Neural cell (in vitro differentiated cells): ENCODE results near the gene LCT. TPM values are rescaled to one million over a fixed set of nuclear protein-coding genes. Genes with fewer than 3 reads are reported as not detected.

Experiments used
- H2AFZ ChIP-seq: fragments of 200-600, 300-800 bp; sonication (generic), shearing (Covaris generic); 2 replicates; pipeline ENCODE4 v1.6.0; 2014; ENCODE audit warnings: low read depth, mild to moderate bottlenecking, antibody characterized with exemption, low read length, moderate library complexity
- H3F3A ChIP-seq: fragments of 200-600 bp; shearing (Covaris generic); 2 replicates; pipeline ENCODE4 v1.6.1; 2016; ENCODE audit warnings: mild to moderate bottlenecking, moderate library complexity, mixed read lengths, antibody characterized with exemption, low read length; ENCODE audit not compliant: insufficient read depth, poor library complexity, severe bottlenecking
- H3K27ac ChIP-seq: fragments of 200-600, 300-800 bp; sonication (generic), shearing (Covaris generic); 2 replicates; pipeline ENCODE4 v1.5.1; 2014; ENCODE audit warnings: mild to moderate bottlenecking, low read length, moderate library complexity
- H3K27me3 ChIP-seq: fragments of 300-800, 200-600 bp; sonication (generic), shearing (Covaris generic); 2 replicates; pipeline ENCODE4 v1.6.0; 2014; ENCODE audit warnings: mild to moderate bottlenecking, low read depth, low read length, moderate library complexity; ENCODE audit not compliant: insufficient read depth
- H3K36me3 ChIP-seq: fragments of 300-800, 200-600 bp; sonication (generic), shearing (Covaris generic); 2 replicates; pipeline ENCODE4 v1.5.1; 2014; ENCODE audit warnings: mild to moderate bottlenecking, antibody characterized with exemption, low read length, moderate library complexity; ENCODE audit not compliant: insufficient read depth
- H3K4me2 ChIP-seq: fragments of 300-800, 200-600 bp; sonication (generic), shearing (Covaris generic); 2 replicates; pipeline ENCODE4 v1.6.0; 2014; ENCODE audit warnings: mild to moderate bottlenecking, low read length
- H3K4me3 ChIP-seq: fragments of 300-800, 200-600 bp; sonication (generic), shearing (Covaris generic); 2 replicates; pipeline ENCODE4 v1.5.1; 2014; ENCODE audit warnings: mild to moderate bottlenecking, low read length, moderate library complexity
- H3K79me2 ChIP-seq: fragments of 200-600 bp; shearing (Covaris generic); replicated peaks from 2 replicates; pipeline ENCODE4 v1.6.0; 2014; ENCODE audit warnings: mild to moderate bottlenecking, low read length, moderate library complexity; ENCODE audit not compliant: insufficient read depth
- H3K9ac ChIP-seq: fragments of 300-800, 200-600 bp; sonication (generic), shearing (Covaris generic); 2 replicates; pipeline ENCODE4 v1.6.1; 2016; ENCODE audit warnings: mild to moderate bottlenecking, low read length, mixed read lengths
- H3K9me2 ChIP-seq: fragments of 200-600 bp; shearing (Covaris generic); 2 replicates; pipeline ENCODE4 v1.6.1; 2016; ENCODE audit warnings: mild to moderate bottlenecking, low read length, mixed read lengths; ENCODE audit not compliant: insufficient read depth
- H3K9me3 ChIP-seq: fragments of 200-600, 300-800 bp; sonication (generic), shearing (Covaris generic); 2 replicates; pipeline ENCODE4 v1.6.1; 2016; ENCODE audit warnings: mild to moderate bottlenecking, mixed run types, low read length, moderate library complexity, mixed read lengths
- H4K20me1 ChIP-seq: fragments of 200-600 bp; shearing (Covaris generic); 2 replicates; pipeline ENCODE4 v1.6.1; 2016; ENCODE audit warnings: mild to moderate bottlenecking, mixed run types; ENCODE audit not compliant: insufficient read depth
- CTCF ChIP-seq: fragments of 450-650 bp; IDR thresholded peaks from 2 replicates; pipeline ENCODE4 v1.5.1; 2014; ENCODE audit warnings: antibody characterized with exemption, mild to moderate bottlenecking, moderate library complexity; ENCODE audit not compliant: poor library complexity, severe bottlenecking
- EP300 ChIP-seq: fragments of 450-650 bp; conservative IDR thresholded peaks from 2 replicates; pipeline ENCODE4 v1.6.1; 2014; ENCODE audit warnings: antibody characterized with exemption, mild to moderate bottlenecking, moderate library complexity; ENCODE audit not compliant: poor library complexity, severe bottlenecking
- EZH2 ChIP-seq: fragments of 200-600, 300-800 bp; shearing (Covaris generic), sonication (generic); IDR thresholded peaks from 2 replicates; pipeline ENCODE4 v1.6.1; 2014; ENCODE audit warnings: antibody characterized with exemption, low read length, borderline replicate concordance, mild to moderate bottlenecking; ENCODE audit not compliant: insufficient read depth, poor library complexity, severe bottlenecking
- MXI1 ChIP-seq: fragments of 450-650 bp; conservative IDR thresholded peaks from 2 replicates; pipeline ENCODE4 v1.6.1; 2014; ENCODE audit warnings: antibody characterized with exemption, mild to moderate bottlenecking; ENCODE audit not compliant: poor library complexity, severe bottlenecking
- POLR2AphosphoS5 ChIP-seq: IDR thresholded peaks from 2 replicates; pipeline ENCODE4 v1.6.1; 2012
- RAD21 ChIP-seq: fragments of 450-650 bp; conservative IDR thresholded peaks from 2 replicates; pipeline ENCODE4 v1.6.1; 2014; ENCODE audit warnings: antibody characterized with exemption, mild to moderate bottlenecking, moderate library complexity
- REST ChIP-seq: IDR thresholded peaks from 2 replicates; pipeline ENCODE4 v1.6.1; 2012; ENCODE audit warnings: borderline replicate concordance
- SMC3 ChIP-seq: fragments of 450-650 bp; conservative IDR thresholded peaks from 2 replicates; pipeline ENCODE4 v1.6.1; 2014; ENCODE audit warnings: antibody characterized with exemption, mild to moderate bottlenecking, moderate library complexity; ENCODE audit not compliant: poor library complexity
- TAF1 ChIP-seq: IDR thresholded peaks from 2 replicates; pipeline ENCODE4 v1.6.1; 2012; ENCODE audit warnings: low read depth
- polyA plus RNA-seq: library from polyadenylated mRNA; depleted of rRNA; stranded (reverse); fragments of >200 nt; gene quantifications from 2 replicates; pipeline ENCODE4 v1.2.3, GENCODE V29; 2014

The LCT gene
- polyA plus RNA-seq, 1 donor from 2014 or later, result not detected

- H3K27me3 ChIP-seq, result no peaks in the 10 kb centered on the region
- no peak for TF ChIP-seq SMC3
- no peak for TF ChIP-seq REST
- no peak for TF ChIP-seq POLR2AphosphoS5
- H3K9me3 ChIP-seq, result no peaks in the 10 kb centered on the region
- no peaks in the 10 kb centered on the region for H3K79me2 ChIP-seq
- H3K9ac ChIP-seq, result no peak overlapping the region
- no peak overlapping the region for H3K4me2 ChIP-seq
- H2AFZ ChIP-seq, result no peak overlapping the region
- H3K27ac ChIP-seq, result no peak overlapping the region
- no peak overlapping the region for H3K4me3 ChIP-seq
- H3K9me2 ChIP-seq, result no peaks in the 10 kb centered on the region
- no peaks in the 10 kb centered on the region for H4K20me1 ChIP-seq
- no peaks in the 10 kb centered on the region for H3F3A ChIP-seq
- no peaks in the 10 kb centered on the region for H3K36me3 ChIP-seq
Measured at GRCh38 chr2:135820003-135820618, 16.9 kb downstream of the LCT start.

GRCh38 chr2:135818937-135819610 lies 17.9 kb downstream of the LCT start:
- H3K27me3 ChIP-seq, result no peaks in the 10 kb centered on the region
- no peaks in the 10 kb centered on the region for H3K9me3 ChIP-seq
- no peaks in the 10 kb centered on the region for H3K36me3 ChIP-seq
- no peaks in the 10 kb centered on the region for H3F3A ChIP-seq
- TF ChIP-seq EP300, result no peak
- no peak for TF ChIP-seq TAF1
- no peak for TF ChIP-seq RAD21
- TF ChIP-seq POLR2AphosphoS5, result no peak
- TF ChIP-seq EZH2, result no peak
- TF ChIP-seq MXI1, result no peak
- TF ChIP-seq REST, result no peak
- no peak for TF ChIP-seq SMC3
- TF ChIP-seq CTCF, result no peak
- no peak overlapping the region for H3K9ac ChIP-seq
- no peak overlapping the region for H3K4me3 ChIP-seq
- no peaks in the 10 kb centered on the region for H3K9me2 ChIP-seq
- H3K4me2 ChIP-seq, result no peak overlapping the region
- no peaks in the 10 kb centered on the region for H4K20me1 ChIP-seq
- no peak overlapping the region for H2AFZ ChIP-seq
- no peak overlapping the region for H3K27ac ChIP-seq
- H3K79me2 ChIP-seq, result no peaks in the 10 kb centered on the region
